Measurements from ENCODE around the gene MTCH1.

The MTCH1 gene

GRCh38 chr6:36985808-36986703 is at the start of gene MTCH1:
MTCH1 (minus strand) TSS chr6:36986196; CDS start chr6:36986173, 23 bp downstream.
- TF ChIP-seq TEAD4 (IDR thresholded peaks at IDR 0.05) = peak; percentile 22; the same call in 1 of the 2 replicates
- no peak for TF ChIP-seq REST (IDR thresholded peaks at IDR 0.05; ENCODE audit: low read depth)
- TF ChIP-seq EP300 (IDR thresholded peaks at IDR 0.05; ENCODE audit: borderline replicate concordance) = peak; percentile 41; the same call in 1 of the 2 replicates
- TF ChIP-seq RAD21 (IDR thresholded peaks at IDR 0.05; ENCODE audit: low read depth) = no peak
- no peak for TF ChIP-seq FOXM1 (IDR thresholded peaks at IDR 0.05; ENCODE audit: borderline replicate concordance, low read depth)
- TF ChIP-seq USF1 (IDR thresholded peaks at IDR 0.05) = peak; percentile 98
- peak; percentile 36; the same call in 1 of the 2 replicates for TF ChIP-seq EGR1 (IDR thresholded peaks at IDR 0.05)
- no peak for TF ChIP-seq ZBTB7A (IDR thresholded peaks at IDR 0.05; ENCODE audit: low read depth)
- TF ChIP-seq NFIC (IDR thresholded peaks at IDR 0.05) = no peak; the same call in 1 of the 2 replicates
- TF ChIP-seq TCF12 (IDR thresholded peaks at IDR 0.05; ENCODE audit: low read depth) = no peak
- peak; percentile 60 for TF ChIP-seq MAX (IDR thresholded peaks at IDR 0.05)
- peak; percentile 73 for TF ChIP-seq TAF1 (IDR thresholded peaks at IDR 0.05; ENCODE audit: low read depth)
- TF ChIP-seq CEBPB (IDR thresholded peaks at IDR 0.05) = no peak
- TF ChIP-seq YY1 (IDR thresholded peaks at IDR 0.05; ENCODE audit: low read depth) = peak; percentile 73; the same call in 1 of the 2 replicates
- 0 out of 2 replicates have a peak, but pooled peaks have one; percentile 21 for TF ChIP-seq CREB1 (IDR thresholded peaks at IDR 0.05; ENCODE audit: low read depth)

- no peak for TF ChIP-seq RAD21 (IDR thresholded peaks at IDR 0.05; ENCODE audit: low read depth)
- no peak for TF ChIP-seq EP300 (IDR thresholded peaks at IDR 0.05; ENCODE audit: borderline replicate concordance)
- no peak for TF ChIP-seq TAF1 (IDR thresholded peaks at IDR 0.05; ENCODE audit: low read depth)
- no peak for TF ChIP-seq TCF12 (IDR thresholded peaks at IDR 0.05; ENCODE audit: low read depth)
- no peak for TF ChIP-seq CEBPB (IDR thresholded peaks at IDR 0.05)
- no peak for TF ChIP-seq NFIC (IDR thresholded peaks at IDR 0.05)
- no peak for TF ChIP-seq ZBTB7A (IDR thresholded peaks at IDR 0.05; ENCODE audit: low read depth)
- TF ChIP-seq FOXM1 (IDR thresholded peaks at IDR 0.05; ENCODE audit: borderline replicate concordance, low read depth) = no peak
- TF ChIP-seq MAX (IDR thresholded peaks at IDR 0.05) = no peak
- no peak for TF ChIP-seq YY1 (IDR thresholded peaks at IDR 0.05; ENCODE audit: low read depth)
- no peak for TF ChIP-seq CREB1 (IDR thresholded peaks at IDR 0.05; ENCODE audit: low read depth)
- TF ChIP-seq USF1 (IDR thresholded peaks at IDR 0.05) = no peak
- TF ChIP-seq REST (IDR thresholded peaks at IDR 0.05; ENCODE audit: low read depth) = no peak
- no peak for TF ChIP-seq EGR1 (IDR thresholded peaks at IDR 0.05)
Observed at GRCh38 chr6:37033819-37034795, 48.1 kb upstream of the MTCH1 start.

GRCh38 chr6:37033255-37033654 is 47.3 kb upstream of the MTCH1 start:
- TF ChIP-seq RAD21 (IDR thresholded peaks at IDR 0.05; ENCODE audit: low read depth) (no peak), REST (IDR thresholded peaks at IDR 0.05; ENCODE audit: low read depth) (no peak), FOXM1 (IDR thresholded peaks at IDR 0.05; ENCODE audit: borderline replicate concordance, low read depth) (no peak), TCF12 (IDR thresholded peaks at IDR 0.05; ENCODE audit: low read depth) (no peak)
